Caco-2 (cell line): Measurements from ENCODE around the gene PEX3. TPM values are rescaled to one million over a fixed set of nuclear protein-coding genes. Genes with fewer than 3 reads are reported as not detected.

Experiments
- Bru-seq: library from RNA; stranded (reverse); fragments of 400-500 nt; gene quantifications from one replicate; lab custom pipeline; 2021; lab: Mats Ljungman, UMichigan
- BruChase-seq, 2 experiments: library from RNA; stranded (reverse); fragments of 400-500 nt; gene quantifications; one replicate each; lab custom pipeline; 2021; lab: Mats Ljungman, UMichigan
- BruUV-seq: library from RNA; stranded (reverse); fragments of 400-500 nt; replicated peaks from 2 replicates; lab custom pipeline; 2021; lab: Mats Ljungman, UMichigan
- CTCF ChIA-PET: fragments of 300-600 bp; sonication (Branson Sonifier 250); formaldehyde crosslinking; loops from one replicate; lab custom pipeline; 2022; ENCODE audit warnings: antibody characterized with exemption; lab: Charles Lee
- POLR2A ChIA-PET: fragments of 300-600 bp; sonication (Branson Sonifier 250); formaldehyde crosslinking; loops from one replicate; lab custom pipeline; 2022; ENCODE audit warnings: antibody characterized with exemption; lab: Charles Lee
- DNase-seq, 2 experiments: peaks; one replicate each; pipeline versions ENCODE4 v3.0.0 to v3.0.0-alpha.2; 2020 to 2022
- H3K27me3 ChIP-seq: replicated peaks from 2 replicates; pipeline ENCODE4 v1.6.0; 2011; ENCODE audit warnings: low read length; ENCODE audit not compliant: control insufficient read depth, insufficient read depth
- H3K36me3 ChIP-seq: 2 replicates; pipeline ENCODE4 v1.5.1; 2011; ENCODE audit warnings: low read length; ENCODE audit not compliant: control insufficient read depth, insufficient read depth
- H3K4me1 ChIP-seq: fragments of 250-450 bp; sonication (Bioruptor Pico); 2 replicates; pipeline ENCODE4 v1.5.1; 2020; ENCODE audit warnings: mild to moderate bottlenecking
- H3K4me3 ChIP-seq: 2 replicates; pipeline ENCODE4 v1.5.1; 2011; ENCODE audit warnings: low read depth, mild to moderate bottlenecking, control low read depth, low read length
- H3K9me3 ChIP-seq: fragments of 250-450 bp; sonication (Bioruptor Pico); 2 replicates; pipeline ENCODE4 v1.5.1; 2020; ENCODE audit warnings: mild to moderate bottlenecking, moderate library complexity
- H3K27ac Mint-ChIP-seq: one replicate; pipeline ENCODE4 v1.8.0; 2022; ENCODE audit warnings: mixed read lengths; ENCODE audit not compliant: unreplicated experiment
- H3K27me3 Mint-ChIP-seq: one replicate; pipeline ENCODE4 v1.8.0; 2022; ENCODE audit warnings: mixed read lengths; ENCODE audit not compliant: insufficient read depth, unreplicated experiment
- H3K36me3 Mint-ChIP-seq: one replicate; pipeline ENCODE4 v1.8.0; 2022; ENCODE audit warnings: mild to moderate bottlenecking, mixed read lengths; ENCODE audit not compliant: insufficient read depth, unreplicated experiment
- H3K4me1 Mint-ChIP-seq: one replicate; pipeline ENCODE4 v1.8.0; 2022; ENCODE audit warnings: low read depth, mixed read lengths; ENCODE audit not compliant: unreplicated experiment
- H3K4me3 Mint-ChIP-seq: one replicate; pipeline ENCODE4 v1.8.0; 2022; ENCODE audit warnings: mild to moderate bottlenecking, moderate library complexity, mixed read lengths; ENCODE audit not compliant: unreplicated experiment
- H3K9me3 Mint-ChIP-seq: one replicate; pipeline ENCODE4 v1.8.0; 2022; ENCODE audit warnings: mixed read lengths; ENCODE audit not compliant: unreplicated experiment
- CTCF ChIP-seq, 2 experiments: fragments of 200-600 bp in 1 of 2; IDR thresholded peaks; 1 replicate in 1 of 2; 2 replicates in 1 of 2; pipeline versions ENCODE4 v1.5.1 to v1.8.0; 2011 to 2022; ENCODE audit warnings: antibody characterized with exemption in 1 of 2, control low read depth in 1 of 2, inconsistent platforms in 1 of 2, low read depth in 1 of 2, low read length in 1 of 2, mild to moderate bottlenecking in 1 of 2, moderate library complexity in 1 of 2; ENCODE audit not compliant: insufficient read depth in 1 of 2, severe bottlenecking in 1 of 2, unreplicated experiment in 1 of 2
- intact Hi-C: fragments of 100-400 bp; cut with micrococcal nuclease; formaldehyde crosslinking; loops from one replicate; pipeline ENCODE4 v1.10.0; 2022; ENCODE audit not compliant: unreplicated experiment
- long read RNA-seq: library from polyadenylated mRNA; stranded (forward); transcript quantifications from one replicate; pipeline ENCODE4 v2.0.0, GENCODE V29; 2022
- total RNA-seq: library from RNA; stranded (reverse); gene quantifications from 2 replicates; pipeline ENCODE4 v1.2.3, GENCODE V29; 2022

The PEX3 gene
- 44.6 and 46.6 TPM in 2 replicates for total RNA-seq
- percentile 81 among the genes with signal in this experiment for Bru-seq, nascent RNA
- BruChase-seq, experiment 1, labeled RNA remaining after a 2-hour chase, result percentile 85 among the genes with signal in this experiment
- BruChase-seq, experiment 2, labeled RNA remaining after a 6-hour chase, result percentile 77 among the genes with signal in this experiment
- long read RNA-seq, transcript PEX3-201 (12 exons, 1,969 nt), result major isoform, 113 of 127 reads
- long read RNA-seq, partial matches to known transcripts, result 2 of 127 reads
- long read RNA-seq, other reads (novel, unspliced or antisense), result 12 of 127 reads

GRCh38 chr6:143450453-143451371 lies at the start of gene PEX3, which contains the start of gene ADAT2:
PEX3 (plus strand) TSS chr6:143450805; CDS start chr6:143451043, 238 bp downstream.
ADAT2 (minus strand) TSS chr6:143450695; CDS start chr6:143450658, 37 bp downstream.
- TF ChIP-seq CTCF (IDR thresholded peaks at IDR 0.05; ENCODE audit: insufficient read depth in 1 of 2, low read depth in 1 of 2, low read length in 1 of 2, severe bottlenecking in 1 of 2, unreplicated experiment in 1 of 2), result no peak
- H3K27ac Mint-ChIP-seq, result peak within 1 kb of the TSS; percentile 98
- Histone ChIP-seq H3K4me3 (peak within 1 kb of the TSS; percentile 69), H3K4me1 (peaks cover 11% of the 10 kb centered on the region), H3K27me3 (no peaks in the 10 kb centered on the region), H3K36me3 (no peaks in the 10 kb centered on the region), H3K9me3 (no peaks in the 10 kb centered on the region)
- ChIA-PET CTCF (interaction anchor here (1.1 kb wide), 1 partner anchor 976 kb away, joined by 4 read pairs; no protein-coding TSS in a partner anchor), POLR2A (interaction anchor here (1.1 to 1.5 kb wide), 3 partner anchors 40 to 393 kb away, joined by 4 to 8 read pairs (median 5); partner anchors contain the start of genes FUCA2 and LTV1)
- peaks cover 16% of the 10 kb centered on the region for H3K36me3 Mint-ChIP-seq
- H3K9me3 Mint-ChIP-seq, result no peaks in the 10 kb centered on the region
- intact Hi-C loops, result loop anchor here (2.0 to 5.0 kb wide), 2 partner anchors 86 to 202 kb away; no protein-coding TSS in a partner anchor
- peak; percentile 95 for DNase-seq
- H3K27me3 Mint-ChIP-seq, result no peaks in the 10 kb centered on the region
- BruUV-seq, result TSS peak; percentile 60
- H3K4me3 Mint-ChIP-seq, result peak within 1 kb of the TSS; percentile 95
- peaks cover 11% of the 10 kb centered on the region for H3K4me1 Mint-ChIP-seq

- POLR2A ChIA-PET, result interaction anchor here (0.6 kb wide), 1 partner anchor 11 kb away, joined by 6 read pairs; no protein-coding TSS in a partner anchor
- no peak overlapping the region for H3K4me3 ChIP-seq
Observed at GRCh38 chr6:143401068-143401446, 49.5 kb upstream of the PEX3 start.

More at GRCh38 chr6:143401068-143401446, 49.5 kb upstream of the PEX3 start:
- Histone ChIP-seq H3K36me3 (no peaks in the 10 kb centered on the region), H3K9me3 (no peaks in the 10 kb centered on the region), H3K27me3 (no peaks in the 10 kb centered on the region), H3K4me1 (peaks cover 24% of the 10 kb centered on the region)
- no peaks in the 10 kb centered on the region for H3K36me3 Mint-ChIP-seq
- CTCF ChIA-PET, result no interaction called here
- H3K9me3 Mint-ChIP-seq, result peaks cover under 1% of the 10 kb centered on the region
- no peak overlapping the region for H3K4me3 Mint-ChIP-seq
- no peak for TF ChIP-seq CTCF (IDR thresholded peaks at IDR 0.05; ENCODE audit: insufficient read depth in 1 of 2, low read depth in 1 of 2, low read length in 1 of 2, severe bottlenecking in 1 of 2, unreplicated experiment in 1 of 2)
- no peaks in the 10 kb centered on the region for H3K27me3 Mint-ChIP-seq
- H3K4me1 Mint-ChIP-seq, result no peaks in the 10 kb centered on the region
- no peak for DNase-seq
- intact Hi-C loops, result no loop called here
- BruUV-seq, result no TSS peak
- no peak overlapping the region for H3K27ac Mint-ChIP-seq
